ENCODE results near the gene PTGDS.
A peak's percentile ranks its signal among the peaks of the same experiment; 100 is the strongest.

The PTGDS gene
- long read RNA-seq, donor 1, transcript PTGDS-202 (7 exons, 807 nt): major isoform, 25 of 26 reads
- long read RNA-seq, donor 1, partial matches to known transcripts: 0 of 26 reads
- long read RNA-seq, donor 1, other reads (novel, unspliced or antisense): 0 of 26 reads
- long read RNA-seq, donor 2, transcript PTGDS-202 (7 exons, 807 nt): major isoform, 41 of 53 reads
- long read RNA-seq, donor 2, partial matches to known transcripts: 5 of 53 reads
- long read RNA-seq, donor 2, other reads (novel, unspliced or antisense): 6 of 53 reads
- long read RNA-seq, donor 3, transcript PTGDS-202 (7 exons, 807 nt): major isoform, 14 of 14 reads
- long read RNA-seq, donor 3, partial matches to known transcripts: 0 of 14 reads
- long read RNA-seq, donor 3, other reads (novel, unspliced or antisense): 0 of 14 reads
- long read RNA-seq, donor 4, transcript PTGDS-202 (7 exons, 807 nt): major isoform, 17 of 17 reads
- long read RNA-seq, donor 4, partial matches to known transcripts: 0 of 17 reads
- long read RNA-seq, donor 4, other reads (novel, unspliced or antisense): 0 of 17 reads
- long read RNA-seq, donor 5, transcript PTGDS-202 (7 exons, 807 nt): major isoform, 28 of 34 reads
- long read RNA-seq, donor 5, partial matches to known transcripts: 0 of 34 reads
- long read RNA-seq, donor 5, other reads (novel, unspliced or antisense): 6 of 34 reads
- long read RNA-seq, donor 6, transcript PTGDS-202 (7 exons, 807 nt): major isoform, 34 of 51 reads
- long read RNA-seq, donor 6, partial matches to known transcripts: 0 of 51 reads
- long read RNA-seq, donor 6, other reads (novel, unspliced or antisense): 14 of 51 reads
- long read RNA-seq, donor 7, transcript PTGDS-202 (7 exons, 807 nt): major isoform, 112 of 159 reads
- long read RNA-seq, donor 7, partial matches to known transcripts: 25 of 159 reads
- long read RNA-seq, donor 7, other reads (novel, unspliced or antisense): 14 of 159 reads
- long read RNA-seq, donor 8, transcript PTGDS-202 (7 exons, 807 nt): major isoform, 87 of 106 reads
- long read RNA-seq, donor 8, partial matches to known transcripts: 6 of 106 reads
- long read RNA-seq, donor 8, other reads (novel, unspliced or antisense): 10 of 106 reads

DNA sequence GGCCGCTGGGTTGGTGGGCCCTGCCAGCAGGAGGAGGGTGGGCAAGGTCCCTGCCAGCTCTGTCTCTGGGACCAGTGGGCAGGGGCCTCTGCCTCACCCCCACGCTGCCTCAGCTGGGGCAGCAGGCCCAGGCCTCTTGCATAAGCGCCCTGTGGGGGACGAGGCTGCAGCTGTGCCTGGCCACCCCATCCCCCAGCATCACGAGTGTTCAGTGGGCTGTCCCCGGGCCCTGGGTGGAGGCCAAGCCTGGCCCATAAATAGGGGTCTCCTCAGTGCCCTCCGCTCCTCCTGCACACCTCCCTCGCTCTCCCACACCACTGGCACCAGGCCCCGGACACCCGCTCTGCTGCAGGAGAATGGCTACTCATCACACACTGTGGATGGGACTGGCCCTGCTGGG is at the start of gene PTGDS:
TSS of gene PTGDS (plus strand) at position 282 of the 400 bp plus-strand sequence. CDS start at position 357, 75 bp downstream.
- no peak for DNase-seq

DNA sequence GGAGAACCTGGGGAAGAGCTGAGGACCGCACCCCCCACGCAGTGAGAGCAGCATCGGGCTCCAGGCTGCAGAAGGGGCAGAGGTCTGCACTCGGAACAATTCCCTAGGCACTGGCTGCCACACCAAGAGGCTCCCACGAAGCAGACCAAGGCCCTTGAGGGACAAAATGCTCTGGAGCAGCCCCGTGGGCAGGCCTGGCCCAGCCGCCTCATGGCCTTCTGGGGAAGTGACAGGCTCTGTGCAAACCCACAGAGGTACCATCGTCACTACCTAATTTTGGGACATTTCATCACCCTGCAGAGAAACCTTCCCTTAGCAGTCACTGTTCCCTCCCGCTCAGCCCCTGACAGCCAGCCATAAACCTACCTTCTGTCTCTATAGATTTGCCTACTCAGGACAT is 48.7 kb upstream of the PTGDS start:
- DNase-seq: no peak

- DNase-seq: no peak
Measured at GRCh38 chr9:136930014-136930413, 47.3 kb upstream of the PTGDS start.

DNA sequence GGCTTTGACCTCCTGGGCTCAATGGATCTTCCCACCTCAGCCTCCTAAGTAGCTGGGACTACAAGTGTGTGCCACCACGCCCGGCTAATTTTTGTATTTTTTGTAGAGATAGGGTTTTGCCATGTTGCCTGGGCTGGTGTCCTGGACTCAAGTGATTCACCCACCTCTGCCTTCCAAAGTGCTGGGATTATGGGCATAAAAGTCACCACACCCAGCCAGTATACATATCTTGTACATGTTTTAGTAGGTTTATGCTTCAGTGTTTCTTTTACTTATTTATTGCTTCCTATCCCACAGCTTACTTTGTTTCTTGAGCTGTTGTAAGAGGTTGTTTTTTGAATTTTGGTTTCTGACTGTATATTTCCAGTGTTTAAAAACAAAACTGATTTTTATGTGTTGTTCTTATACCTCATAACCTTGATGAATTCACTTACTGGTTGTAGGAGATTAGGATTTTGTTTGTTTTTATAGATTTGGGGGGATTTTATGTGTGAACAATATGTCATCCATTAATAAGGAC is 45.6 kb upstream of the PTGDS start:
- no peak for DNase-seq

DNA sequence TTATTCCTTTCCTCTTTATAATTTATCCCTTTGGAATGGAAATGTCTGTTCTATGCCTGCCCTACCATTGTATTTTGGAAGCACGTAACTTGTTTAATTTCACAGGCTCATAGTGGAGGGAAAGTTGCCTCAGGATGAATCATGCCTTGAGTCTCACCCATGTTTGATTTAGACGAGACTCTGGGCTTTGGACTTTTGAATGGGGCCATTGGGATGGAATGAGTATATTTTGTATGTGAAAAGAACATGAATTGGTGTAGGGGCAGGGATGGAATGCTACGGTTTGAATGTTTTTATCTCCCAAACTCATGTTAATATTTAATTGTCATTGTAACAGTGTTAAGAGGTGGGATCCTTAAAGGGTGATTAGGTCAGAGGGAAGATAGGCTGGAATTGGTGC is 43.0 kb upstream of the PTGDS start:
- DNase-seq: no peak

DNA sequence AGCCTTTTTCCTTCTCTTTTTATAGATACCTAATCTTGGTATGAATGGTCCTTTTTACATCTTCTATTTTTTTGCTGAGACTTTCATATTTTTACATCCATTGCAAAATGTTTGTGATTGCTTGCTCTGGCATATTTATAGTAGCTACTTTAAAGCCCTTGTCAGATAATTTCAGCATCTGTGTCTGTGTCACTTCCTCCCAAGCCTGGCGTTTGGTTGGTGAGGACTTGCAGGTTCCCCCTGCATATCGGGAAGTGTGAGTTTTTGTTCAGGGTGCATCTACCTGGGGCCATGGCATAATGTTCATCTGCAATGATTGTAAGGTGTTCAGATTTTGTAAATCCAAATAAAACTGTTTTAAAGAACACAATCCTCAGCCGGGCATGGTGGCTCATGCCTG is 41.7 kb upstream of the PTGDS start:
- no peak for DNase-seq

DNA sequence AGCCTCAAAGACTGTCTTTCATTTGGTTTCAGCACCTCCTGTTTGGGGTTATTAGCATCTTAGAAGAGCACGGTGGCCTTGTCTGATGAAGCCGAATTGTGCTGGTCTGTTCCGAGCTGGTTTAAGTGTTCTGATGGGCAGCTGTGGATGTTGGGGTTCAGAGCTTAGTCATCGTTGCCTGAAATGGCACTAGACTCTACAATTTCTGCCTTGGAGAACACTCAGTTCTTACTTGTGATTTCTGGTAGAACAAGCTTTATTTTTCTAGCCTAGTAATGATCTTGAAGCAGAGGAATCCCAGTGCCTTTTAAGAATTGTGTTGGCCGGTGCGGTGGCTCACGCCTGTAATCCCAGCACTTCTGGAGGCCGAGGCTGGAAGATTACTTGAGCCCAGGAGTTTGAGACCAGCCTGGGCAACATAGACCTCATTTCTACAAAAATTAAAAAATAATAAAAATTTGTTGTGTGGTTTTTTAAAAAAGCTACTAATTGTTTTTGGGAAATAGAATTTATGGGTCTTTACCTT is 40.6 kb upstream of the PTGDS start:
- DNase-seq: no peak

GRCh38 chr9:136937186-136938001 is 39.9 kb upstream of the PTGDS start:
- no peak for DNase-seq

GRCh38 chr9:136939431-136939995 is 37.8 kb upstream of the PTGDS start:
- DNase-seq: no peak

- no peak for DNase-seq
Measured at GRCh38 chr9:136939996-136940525, 37.2 kb upstream of the PTGDS start.

GRCh38 chr9:136940526-136941230 is 36.6 kb upstream of the PTGDS start:
- no peak for DNase-seq

- DNase-seq: no peak
Measured at GRCh38 chr9:136941231-136942111, 35.8 kb upstream of the PTGDS start.

GRCh38 chr9:136942112-136942880 is 35.0 kb upstream of the PTGDS start:
- DNase-seq: no peak

DNA sequence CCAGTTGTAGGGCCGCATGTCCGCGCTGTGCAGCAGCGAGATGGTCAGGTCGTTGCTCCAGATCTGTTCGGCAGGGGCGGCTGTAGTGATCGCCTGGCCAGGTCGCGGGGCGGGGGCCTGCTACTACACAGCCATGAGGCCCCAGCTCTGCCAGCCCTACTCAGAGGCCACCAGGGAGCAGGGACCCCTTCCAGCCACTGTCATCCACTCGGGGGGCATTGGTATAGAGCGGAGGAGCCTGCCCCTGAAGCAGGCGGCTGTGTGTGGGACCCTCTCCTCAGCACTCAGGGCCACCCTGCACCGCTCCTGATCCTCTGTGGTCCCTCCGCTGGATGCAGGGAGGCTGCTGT is 34.4 kb upstream of the PTGDS start:
- DNase-seq: no peak

GRCh38 chr9:136943291-136944211 is 33.8 kb upstream of the PTGDS start:
- peak; percentile 71 for DNase-seq

DNA sequence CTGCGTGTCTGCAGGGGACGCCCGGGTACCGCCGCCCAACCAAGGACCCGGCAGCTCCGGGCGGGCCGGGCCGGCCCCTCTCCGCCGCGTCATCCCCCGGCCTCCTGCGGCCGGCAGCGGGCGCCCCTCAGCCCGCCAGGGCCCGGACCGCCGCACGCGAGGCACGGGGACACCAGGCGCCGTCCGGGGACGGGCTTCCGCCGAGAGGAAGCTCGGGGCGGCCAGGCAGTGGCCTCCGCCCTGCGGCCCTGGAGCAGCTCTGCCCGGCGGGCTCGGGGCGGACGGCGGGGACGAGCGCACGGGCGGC is 33.1 kb upstream of the PTGDS start:
- DNase-seq: peak; percentile 80

GRCh38 chr9:136944519-136945332 is 32.6 kb upstream of the PTGDS start, which contains the start of the genes C8G and FBXW5:
C8G (plus strand) TSS chr9:136945243; CDS start chr9:136945321, 78 bp downstream.
FBXW5 (minus strand) TSS chr9:136944738; CDS start chr9:136944083, 655 bp downstream.
- peak; percentile 89 for DNase-seq

All from right kidney (tissue), 9 donors.